BJ (cell line): ENCODE results near the gene ATP10A. TPM values are rescaled to one million over a fixed set of nuclear protein-coding genes. Genes with fewer than 3 reads are reported as not detected.

ENCODE experiments used
- CTCF ChIA-PET: fragments of 350-600 bp; formaldehyde crosslinking; extraction: SDS; loops from one replicate; lab custom pipeline; 2021; ENCODE audit warnings: antibody characterized with exemption, inconsistent platforms; lab: Yijun Ruan, JAX
- POLR2A ChIA-PET: fragments of 300-600 bp; sonication (Branson Sonifier 250); formaldehyde crosslinking; extraction: SDS; loops from one replicate; lab custom pipeline; 2021; ENCODE audit warnings: antibody characterized with exemption; lab: Charles Lee
- DNase-seq: peaks from one replicate; pipeline ENCODE4 v3.0.0-alpha.2; 2011; ENCODE audit warnings: low read depth
- H3K27me3 ChIP-seq: 2 replicates; pipeline ENCODE4 v1.6.0; 2011; ENCODE audit warnings: low read length; ENCODE audit not compliant: control insufficient read depth, insufficient read depth
- H3K36me3 ChIP-seq: 2 replicates; pipeline ENCODE4 v1.5.1; 2011; ENCODE audit warnings: low read length; ENCODE audit not compliant: control insufficient read depth, insufficient read depth
- H3K4me3 ChIP-seq: 2 replicates; pipeline ENCODE4 v1.5.1; 2011; ENCODE audit warnings: low read depth, mild to moderate bottlenecking, control low read depth, low read length
- CTCF ChIP-seq: IDR thresholded peaks from 2 replicates; pipeline ENCODE4 v1.5.1; 2011; ENCODE audit warnings: low read depth, mild to moderate bottlenecking, control low read depth, inconsistent platforms, low read length, moderate library complexity; ENCODE audit not compliant: insufficient read depth
- polyA plus RNA-seq: library from polyadenylated mRNA; depleted of rRNA; stranded (reverse); fragments of >200 nt; gene quantifications from 2 replicates; pipeline ENCODE4 v1.2.3, GENCODE V29; 2011

Gene ATP10A
- polyA plus RNA-seq, 1 experiment = 28.0 TPM

DNA sequence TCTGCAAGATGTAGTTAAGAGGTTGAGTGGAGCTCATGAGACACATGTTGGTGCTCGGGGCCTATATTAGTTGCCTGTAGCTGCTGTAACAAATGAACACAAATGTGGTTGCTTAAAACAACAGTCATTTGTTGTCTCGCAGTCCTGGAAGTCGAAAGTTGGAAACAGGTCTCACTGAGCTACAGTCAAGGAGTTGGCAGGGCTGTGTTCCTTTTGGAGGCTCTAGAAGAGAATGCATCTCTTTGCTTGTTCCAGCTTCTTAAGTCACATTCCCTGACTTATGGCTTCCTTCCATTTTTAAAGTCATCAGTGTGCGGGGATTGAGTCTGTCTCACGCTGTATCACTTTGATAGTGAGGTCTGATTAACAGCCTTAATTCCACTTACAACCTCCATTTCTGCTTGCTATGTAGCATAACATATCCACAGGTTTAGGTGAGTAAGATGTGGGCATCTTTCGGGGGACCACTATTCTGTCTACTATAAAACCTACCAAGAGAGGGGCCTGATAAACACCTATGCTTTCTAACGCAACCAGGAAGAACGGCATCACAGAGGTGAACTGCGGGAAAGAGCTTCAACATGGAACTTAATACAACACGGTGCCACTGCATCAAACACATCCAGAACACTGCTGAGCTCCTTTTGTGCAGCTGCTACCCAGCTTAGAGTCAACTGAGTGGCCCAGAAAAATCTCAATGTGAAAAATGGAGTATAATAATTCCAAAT is 119.4 kb downstream of the ATP10A start:
- no peak for TF ChIP-seq CTCF
- Histone ChIP-seq H3K36me3 (no peaks in the 10 kb centered on the region), H3K4me3 (no peak overlapping the region), H3K27me3 (no peaks in the 10 kb centered on the region)
- ChIA-PET POLR2A (interaction anchor here (0.6 kb wide), 1 partner anchor 1146 kb away, joined by 11 read pairs; no protein-coding TSS in a partner anchor), CTCF (interaction anchor here (1.0 to 1.6 kb wide), 6 partner anchors 10 to 190 kb away, joined by 3 to 8 read pairs (median 4); no protein-coding TSS in a partner anchor)
- no peak for DNase-seq

- CTCF ChIA-PET = interaction anchor here (0.9 to 1.6 kb wide), 4 partner anchors 10 to 191 kb away, joined by 3 to 8 read pairs (median 4); no protein-coding TSS in a partner anchor
- no peak for TF ChIP-seq CTCF
- no peak overlapping the region for H3K4me3 ChIP-seq
- no peaks in the 10 kb centered on the region for H3K27me3 ChIP-seq
- DNase-seq = no peak
- H3K36me3 ChIP-seq = no peaks in the 10 kb centered on the region
- POLR2A ChIA-PET = no interaction called here
Observed at GRCh38 chr15:25742776-25743547, 120.2 kb downstream of the ATP10A start.

- Histone ChIP-seq H3K27me3 (no peaks in the 10 kb centered on the region), H3K4me3 (no peak overlapping the region), H3K36me3 (no peaks in the 10 kb centered on the region)
- no peak for TF ChIP-seq CTCF
- POLR2A ChIA-PET = no interaction called here
- CTCF ChIA-PET = interaction anchor here (0.9 kb wide), 1 partner anchor 13 kb away, joined by 3 read pairs; no protein-coding TSS in a partner anchor
- no peak for DNase-seq
Observed at GRCh38 chr15:25742041-25742730, 120.9 kb downstream of the ATP10A start.

- H3K4me3 ChIP-seq = no peak overlapping the region
- POLR2A ChIA-PET = no interaction called here
- CTCF ChIA-PET = no interaction called here
- TF ChIP-seq CTCF = no peak
- H3K27me3 ChIP-seq = no peaks in the 10 kb centered on the region
- no peak for DNase-seq
- no peaks in the 10 kb centered on the region for H3K36me3 ChIP-seq
Observed at GRCh38 chr15:25741256-25741580, 121.9 kb downstream of the ATP10A start.
